A673 (cell line): ENCODE measurements around the gene RHCG. TPM values are rescaled to one million over a fixed set of nuclear protein-coding genes. Genes with fewer than 3 reads are reported as not detected.

Source experiments
- BruUV-seq: library from RNA; stranded (reverse); fragments of 400-500 nt; replicated peaks from 2 replicates; lab custom pipeline; 2021; lab: Mats Ljungman, UMichigan
- CTCF ChIA-PET: fragments of 300-600 bp; sonication (Branson Sonifier 250); formaldehyde crosslinking; loops from one replicate; lab custom pipeline; 2022; ENCODE audit warnings: antibody characterized with exemption; lab: Charles Lee
- POLR2A ChIA-PET: fragments of 300-600 bp; sonication (Branson Sonifier 250); formaldehyde crosslinking; loops from one replicate; lab custom pipeline; 2022; ENCODE audit warnings: antibody characterized with exemption; ENCODE audit not compliant: low non-redundant PET; lab: Charles Lee
- DNase-seq: peaks from one replicate; pipeline ENCODE4 v3.0.0-alpha.2; 2015; ENCODE audit warnings: low spot score
- H3K27ac ChIP-seq: fragments of 200-600 bp; sonication (generic); 2 replicates; pipeline ENCODE4 v1.5.1; 2016; ENCODE audit warnings: mixed run types, low read depth, mild to moderate bottlenecking, mixed read lengths, antibody characterized with exemption, low read length; ENCODE audit not compliant: poor library complexity, severe bottlenecking
- H3K27me3 ChIP-seq: fragments of 200-600 bp; sonication (generic); replicated peaks from 2 replicates; pipeline ENCODE4 v1.6.1; 2017; ENCODE audit warnings: mixed run types, low read depth, mild to moderate bottlenecking, mixed read lengths, antibody characterized with exemption, low read length; ENCODE audit not compliant: insufficient read depth, poor library complexity
- H3K36me3 ChIP-seq: fragments of 200-600 bp; sonication (generic); 2 replicates; pipeline ENCODE4 v1.6.1; 2016; ENCODE audit warnings: mixed run types, mild to moderate bottlenecking, mixed read lengths, antibody characterized with exemption, low read length; ENCODE audit not compliant: insufficient read depth, poor library complexity, severe bottlenecking
- H3K4me1 ChIP-seq: fragments of 200-600 bp; sonication (generic); 2 replicates; pipeline ENCODE4 v1.6.1; 2017; ENCODE audit warnings: mixed run types, mild to moderate bottlenecking, mixed read lengths, antibody characterized with exemption, low read length; ENCODE audit not compliant: insufficient read depth, poor library complexity, severe bottlenecking
- H3K4me3 ChIP-seq: fragments of 200-600 bp; sonication (generic); 2 replicates; pipeline ENCODE4 v1.5.1; 2016; ENCODE audit warnings: low read depth, mixed run types, mild to moderate bottlenecking, mixed read lengths, low read length; ENCODE audit not compliant: poor library complexity, severe bottlenecking
- H3K9me3 ChIP-seq: fragments of 200-600 bp; sonication (generic); 2 replicates; pipeline ENCODE4 v1.6.1; 2016; ENCODE audit warnings: mixed run types, low read depth, mild to moderate bottlenecking, mixed read lengths, antibody characterized with exemption, low read length; ENCODE audit not compliant: poor library complexity, severe bottlenecking
- EZH2 ChIP-seq: fragments of 200-600 bp; sonication (generic); IDR thresholded peaks from 2 replicates; pipeline ENCODE4 v1.6.1; 2017; ENCODE audit warnings: borderline replicate concordance, low read depth, mild to moderate bottlenecking, mixed read lengths, antibody characterized with exemption, low read length; ENCODE audit not compliant: poor library complexity, severe bottlenecking
- intact Hi-C: fragments of 100-400 bp; cut with micrococcal nuclease; formaldehyde crosslinking; loops from one replicate; pipeline ENCODE4 v1.10.0; 2022; ENCODE audit not compliant: unreplicated experiment
- total RNA-seq: library from RNA; stranded (reverse); gene quantifications from 2 replicates; pipeline ENCODE4 v1.2.3, GENCODE V29; 2021
- TF ChIP-seq, protein P1 (sequence below): fragments of 300-800, 200-600 bp; sonication (generic); conservative IDR thresholded peaks from 2 replicates; pipeline ENCODE4 v1.5.1; 2017; ENCODE audit warnings: low read depth, mild to moderate bottlenecking, antibody characterized with exemption, low read length, moderate library complexity, mixed read lengths

Gene RHCG
- total RNA-seq, 1 experiment from 2014 or later, result 1.4 TPM

DNA sequence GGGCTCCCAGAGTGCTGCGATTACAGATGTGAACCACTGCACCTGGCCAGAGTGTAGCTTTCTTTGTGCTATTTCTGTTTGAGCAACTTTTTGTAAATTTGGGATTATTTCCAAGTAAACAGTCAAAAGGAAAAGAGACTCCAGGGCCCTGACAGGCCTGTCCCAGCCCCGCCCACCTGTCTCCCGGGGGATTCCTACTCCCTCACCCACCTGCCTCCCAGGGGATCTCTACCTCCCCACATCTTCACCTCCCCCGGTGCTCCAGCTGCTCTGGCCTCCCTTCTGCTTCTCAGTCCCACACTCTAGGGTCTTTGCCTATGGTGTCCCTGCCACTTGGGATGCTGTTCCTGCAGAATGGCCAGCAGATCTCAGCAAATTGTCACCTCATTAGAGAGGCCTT lies 7.0 kb downstream of the RHCG start:
- intact Hi-C loops, result no loop called here
- ChIA-PET POLR2A (no interaction called here), CTCF (no interaction called here)
- DNase-seq, result no peak
- Histone ChIP-seq H3K9me3 (no peaks in the 10 kb centered on the region), H3K4me1 (no peaks in the 10 kb centered on the region), H3K27me3 (no peaks in the 10 kb centered on the region), H3K27ac (no peak overlapping the region), H3K4me3 (no peak overlapping the region), H3K36me3 (no peaks in the 10 kb centered on the region)
- TF ChIP-seq, protein P1, sequence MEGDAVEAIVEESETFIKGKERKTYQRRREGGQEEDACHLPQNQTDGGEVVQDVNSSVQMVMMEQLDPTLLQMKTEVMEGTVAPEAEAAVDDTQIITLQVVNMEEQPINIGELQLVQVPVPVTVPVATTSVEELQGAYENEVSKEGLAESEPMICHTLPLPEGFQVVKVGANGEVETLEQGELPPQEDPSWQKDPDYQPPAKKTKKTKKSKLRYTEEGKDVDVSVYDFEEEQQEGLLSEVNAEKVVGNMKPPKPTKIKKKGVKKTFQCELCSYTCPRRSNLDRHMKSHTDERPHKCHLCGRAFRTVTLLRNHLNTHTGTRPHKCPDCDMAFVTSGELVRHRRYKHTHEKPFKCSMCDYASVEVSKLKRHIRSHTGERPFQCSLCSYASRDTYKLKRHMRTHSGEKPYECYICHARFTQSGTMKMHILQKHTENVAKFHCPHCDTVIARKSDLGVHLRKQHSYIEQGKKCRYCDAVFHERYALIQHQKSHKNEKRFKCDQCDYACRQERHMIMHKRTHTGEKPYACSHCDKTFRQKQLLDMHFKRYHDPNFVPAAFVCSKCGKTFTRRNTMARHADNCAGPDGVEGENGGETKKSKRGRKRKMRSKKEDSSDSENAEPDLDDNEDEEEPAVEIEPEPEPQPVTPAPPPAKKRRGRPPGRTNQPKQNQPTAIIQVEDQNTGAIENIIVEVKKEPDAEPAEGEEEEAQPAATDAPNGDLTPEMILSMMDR, result no peak
- no peak for TF ChIP-seq EZH2
- no TSS peak for BruUV-seq

DNA sequence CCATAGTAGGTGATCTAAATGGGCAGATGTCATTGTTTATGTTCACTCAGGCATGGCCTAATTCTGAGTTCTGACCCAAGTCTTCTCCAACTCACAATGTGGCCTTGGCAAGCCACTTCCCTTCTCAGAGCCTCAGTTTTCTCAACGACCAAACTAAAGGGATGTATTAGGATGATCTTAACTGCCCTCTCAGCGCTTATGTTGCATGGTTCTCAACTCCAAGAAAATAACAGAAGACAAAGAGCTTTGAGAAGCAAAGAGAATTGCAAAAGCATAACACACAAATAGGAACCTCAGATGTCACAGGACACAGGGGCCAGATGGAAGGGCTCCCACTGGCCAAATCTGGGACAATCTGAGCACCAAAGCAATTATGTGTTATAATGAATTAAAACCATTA lies 8.6 kb downstream of the RHCG start:
- H3K4me1 ChIP-seq, result no peaks in the 10 kb centered on the region
- ChIA-PET POLR2A (no interaction called here), CTCF (no interaction called here)
- intact Hi-C loops, result no loop called here
- no TSS peak for BruUV-seq
- H3K9me3 ChIP-seq, result no peaks in the 10 kb centered on the region
- TF ChIP-seq, protein P1, result no peak
- no peak for TF ChIP-seq EZH2
- no peak overlapping the region for H3K4me3 ChIP-seq
- no peak overlapping the region for H3K27ac ChIP-seq
- no peak for DNase-seq
- no peaks in the 10 kb centered on the region for H3K27me3 ChIP-seq
- no peaks in the 10 kb centered on the region for H3K36me3 ChIP-seq

DNA sequence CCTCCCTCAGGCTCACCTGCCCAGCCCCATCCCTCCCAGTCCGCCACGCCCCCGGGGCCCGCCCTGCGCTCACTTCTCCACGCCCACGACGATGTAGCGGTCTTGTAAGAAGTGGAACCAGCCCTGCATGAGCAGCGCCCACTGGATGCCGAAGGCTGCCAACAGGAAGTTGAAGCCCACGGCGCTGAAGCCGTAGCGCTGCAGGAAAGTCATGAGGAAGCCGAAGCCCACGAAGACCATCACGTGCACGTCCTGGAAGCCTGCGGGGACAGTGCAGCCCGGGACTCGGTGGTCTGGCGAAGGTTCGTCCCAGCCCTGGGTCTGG lies 9.7 kb downstream of the RHCG start:
- BruUV-seq, result no TSS peak
- no peak overlapping the region for H3K4me3 ChIP-seq
- intact Hi-C loops, result no loop called here
- H3K9me3 ChIP-seq, result no peaks in the 10 kb centered on the region
- no peak for TF ChIP-seq EZH2
- TF ChIP-seq, protein P1, result no peak
- ChIA-PET CTCF (no interaction called here), POLR2A (no interaction called here)
- DNase-seq, result peak; percentile 56
- H3K4me1 ChIP-seq, result no peaks in the 10 kb centered on the region
- H3K36me3 ChIP-seq, result no peaks in the 10 kb centered on the region
- H3K27me3 ChIP-seq, result no peaks in the 10 kb centered on the region
- no peak overlapping the region for H3K27ac ChIP-seq
